A673 (cell line): ENCODE results near the gene RBMXL2.

Experiments used
- EZH2 ChIP-seq: fragments of 200-600 bp; sonication (generic); IDR thresholded peaks from 2 replicates; pipeline ENCODE4 v1.6.1; 2017; ENCODE audit warnings: borderline replicate concordance, low read depth, mild to moderate bottlenecking, mixed read lengths, antibody characterized with exemption, low read length; ENCODE audit not compliant: poor library complexity, severe bottlenecking
- TF ChIP-seq, protein P1 (sequence below): fragments of 300-800, 200-600 bp; sonication (generic); conservative IDR thresholded peaks from 2 replicates; pipeline ENCODE4 v1.5.1; 2017; ENCODE audit warnings: low read depth, mild to moderate bottlenecking, antibody characterized with exemption, low read length, moderate library complexity, mixed read lengths

GRCh38 chr11:7079545-7080135 lies 9.2 kb upstream of the RBMXL2 start:
- TF ChIP-seq, protein P1, sequence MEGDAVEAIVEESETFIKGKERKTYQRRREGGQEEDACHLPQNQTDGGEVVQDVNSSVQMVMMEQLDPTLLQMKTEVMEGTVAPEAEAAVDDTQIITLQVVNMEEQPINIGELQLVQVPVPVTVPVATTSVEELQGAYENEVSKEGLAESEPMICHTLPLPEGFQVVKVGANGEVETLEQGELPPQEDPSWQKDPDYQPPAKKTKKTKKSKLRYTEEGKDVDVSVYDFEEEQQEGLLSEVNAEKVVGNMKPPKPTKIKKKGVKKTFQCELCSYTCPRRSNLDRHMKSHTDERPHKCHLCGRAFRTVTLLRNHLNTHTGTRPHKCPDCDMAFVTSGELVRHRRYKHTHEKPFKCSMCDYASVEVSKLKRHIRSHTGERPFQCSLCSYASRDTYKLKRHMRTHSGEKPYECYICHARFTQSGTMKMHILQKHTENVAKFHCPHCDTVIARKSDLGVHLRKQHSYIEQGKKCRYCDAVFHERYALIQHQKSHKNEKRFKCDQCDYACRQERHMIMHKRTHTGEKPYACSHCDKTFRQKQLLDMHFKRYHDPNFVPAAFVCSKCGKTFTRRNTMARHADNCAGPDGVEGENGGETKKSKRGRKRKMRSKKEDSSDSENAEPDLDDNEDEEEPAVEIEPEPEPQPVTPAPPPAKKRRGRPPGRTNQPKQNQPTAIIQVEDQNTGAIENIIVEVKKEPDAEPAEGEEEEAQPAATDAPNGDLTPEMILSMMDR = no peak
- no peak for TF ChIP-seq EZH2
